Subcutaneous adipose tissue (tissue), 4 donors: ENCODE results near the gene AMFR. TPM values are rescaled to one million over a fixed set of nuclear protein-coding genes. Genes with fewer than 3 reads are reported as not detected.

Experiments
- CTCF ChIP-seq: fragments of 450-650 bp; IDR thresholded peaks from one replicate; pipeline ENCODE4 v1.5.1; 2016; ENCODE audit warnings: low read depth, mild to moderate bottlenecking, control low read depth, antibody characterized with exemption, moderate library complexity
- total RNA-seq, 4 donors: library from RNA; depleted of rRNA; stranded (reverse); fragments of >200 nt; gene quantifications; one replicate each; pipeline ENCODE4 v1.1.0, GENCODE V29; 2016

AMFR gene
- total RNA-seq, 4 donors from 2014 or later, result 168 to 186 (median 175) TPM

GRCh38 chr16:56417138-56417537 lies 8.2 kb downstream of the AMFR start:
- no peak for TF ChIP-seq CTCF

- no peak for TF ChIP-seq CTCF
Measured at GRCh38 chr16:56415875-56416274, 9.5 kb downstream of the AMFR start.

- no peak for TF ChIP-seq CTCF
Measured at GRCh38 chr16:56414366-56414765, 11.0 kb downstream of the AMFR start.

- TF ChIP-seq CTCF, result no peak
Measured at GRCh38 chr16:56413381-56413780, 12.0 kb downstream of the AMFR start.

GRCh38 chr16:56411624-56412023 lies 13.7 kb downstream of the AMFR start:
- TF ChIP-seq CTCF, result no peak

GRCh38 chr16:56411123-56411522 lies 14.2 kb downstream of the AMFR start:
- no peak for TF ChIP-seq CTCF

- no peak for TF ChIP-seq CTCF
Measured at GRCh38 chr16:56409195-56409594, 16.1 kb downstream of the AMFR start.
